Stimulated activated CD4-positive, alpha-beta T cell treated with anti-CD3 and anti-CD28 coated beads, Interleukin-2, amount 100 ng/mL, for 24 hours (primary cell): ENCODE data around the gene ACHE.
"Not testable (repeated sequence)": the region's sequence is repeated elsewhere in the genome, so short reads cannot be mapped to it uniquely, and the experiment has no call there.

Experiments
- DNase-seq, 2 donors: peaks; one replicate each; pipeline ENCODE4 v3.0.0-alpha.2; 2020

Gene ACHE

DNA sequence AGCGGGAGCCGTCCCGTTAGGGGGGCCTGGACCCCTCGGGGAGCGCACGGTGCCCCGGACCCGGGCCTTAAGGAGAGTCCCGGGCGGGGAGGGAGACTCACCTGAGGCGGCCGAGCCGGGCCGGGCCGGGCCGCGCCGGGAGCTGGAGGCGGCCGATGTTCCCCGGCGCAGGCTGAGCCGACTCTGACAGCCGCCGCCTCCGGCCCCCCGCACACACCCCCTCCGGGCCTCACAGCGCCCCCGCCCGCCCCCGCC lies at the start of gene ACHE:
ACHE (minus strand) TSS at position 188 of the 255 bp plus-strand sequence. CDS start 1,656 bp downstream, outside the sequence.
- DNase-seq = no peak

GRCh38 chr7:100944138-100944537 lies 48.5 kb upstream of the ACHE start:
- DNase-seq = no peak

DNA sequence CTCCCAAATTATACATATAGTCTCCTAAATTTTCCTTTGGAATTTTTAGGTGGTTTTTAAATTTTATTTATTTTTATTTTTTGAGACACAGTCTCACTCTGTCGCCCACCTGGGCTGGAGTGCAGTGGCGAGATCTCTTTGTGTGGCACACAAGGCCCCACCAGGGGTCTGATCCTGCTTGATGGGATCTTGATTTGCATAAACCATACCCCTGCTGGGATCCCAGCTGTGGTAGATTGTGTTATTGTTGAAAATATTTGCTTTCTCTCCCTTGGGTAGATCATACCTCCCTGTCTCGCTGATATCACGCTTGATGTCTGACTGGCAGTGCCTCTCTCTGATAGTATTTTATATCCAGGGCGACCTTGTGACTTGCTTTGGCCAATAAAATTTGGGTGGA lies 48.0 kb upstream of the ACHE start:
- DNase-seq = no peak

GRCh38 chr7:100942045-100942774 lies 46.5 kb upstream of the ACHE start:
- no peak for DNase-seq

DNA sequence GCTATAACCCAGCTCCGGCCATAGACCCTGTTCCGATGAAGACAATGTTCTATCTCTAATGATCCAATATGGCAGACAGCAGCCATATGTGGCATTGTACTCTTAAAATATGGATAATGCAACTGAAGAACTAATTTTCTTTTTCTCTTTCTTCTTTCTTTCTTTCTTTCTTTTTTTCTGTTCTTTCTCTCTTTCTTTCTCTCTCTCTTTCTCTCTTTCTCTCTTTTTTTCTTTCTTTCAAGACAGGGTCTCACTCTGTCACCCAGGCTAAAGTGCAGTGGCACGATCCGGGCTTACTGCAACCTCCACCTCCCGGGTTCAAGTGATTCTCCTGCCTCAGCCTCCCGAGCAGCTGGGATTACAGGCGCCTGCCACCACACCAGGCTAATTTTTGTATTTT lies 40.5 kb upstream of the ACHE start:
- not testable (repeated sequence) for DNase-seq

GRCh38 chr7:100935381-100935780 lies 39.7 kb upstream of the ACHE start:
- DNase-seq = not testable (repeated sequence)

- no peak for DNase-seq
These were observed 38.0 kb upstream of the ACHE start for GRCh38 chr7:100933734-100934133.

GRCh38 chr7:100929808-100930174 lies 34.1 kb upstream of the ACHE start:
- no peak for DNase-seq

DNA sequence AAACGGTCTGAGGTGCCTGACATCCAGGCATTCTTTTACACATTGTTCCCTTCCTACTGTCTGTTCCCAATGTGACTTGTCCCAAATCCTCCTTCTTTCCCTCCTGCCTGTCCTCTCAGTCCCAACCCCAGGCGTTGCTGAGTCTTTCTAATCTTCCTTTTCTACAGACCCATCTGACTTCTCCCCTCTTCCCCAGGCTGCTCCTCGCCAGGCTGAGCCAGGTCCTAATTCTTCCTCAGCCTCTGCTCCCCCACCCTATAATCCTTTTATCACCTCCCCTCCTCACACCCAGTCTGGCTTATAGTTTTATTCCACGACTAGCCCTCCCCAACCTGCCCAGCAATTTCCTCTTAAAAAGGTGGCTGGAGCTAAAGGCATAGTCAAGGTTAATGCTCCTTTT lies 27.9 kb upstream of the ACHE start:
- not testable (repeated sequence) for DNase-seq

DNA sequence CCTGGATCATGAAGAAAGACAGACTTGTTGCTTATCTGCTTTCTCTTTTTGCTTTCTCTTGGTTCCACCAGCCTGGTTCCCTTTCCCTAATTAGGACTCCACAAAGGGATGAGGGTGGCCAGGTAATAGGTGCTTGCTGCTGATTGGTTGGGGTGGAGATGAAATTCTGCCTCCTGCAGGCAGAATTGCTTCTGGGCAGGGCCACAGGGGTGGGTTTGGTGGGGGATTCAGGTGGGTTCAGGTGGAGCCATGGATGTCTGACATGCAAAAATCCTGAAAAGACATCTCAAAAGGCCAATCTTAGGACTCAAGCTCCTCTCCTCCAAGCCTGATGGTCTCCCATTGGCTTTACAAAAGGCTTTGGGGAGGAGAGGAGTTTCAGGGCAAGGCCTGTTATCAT lies 25.4 kb upstream of the ACHE start:
- no peak for DNase-seq

- DNase-seq = not testable (repeated sequence)
These were observed 24.2 kb upstream of the ACHE start for GRCh38 chr7:100919779-100920437.

DNA sequence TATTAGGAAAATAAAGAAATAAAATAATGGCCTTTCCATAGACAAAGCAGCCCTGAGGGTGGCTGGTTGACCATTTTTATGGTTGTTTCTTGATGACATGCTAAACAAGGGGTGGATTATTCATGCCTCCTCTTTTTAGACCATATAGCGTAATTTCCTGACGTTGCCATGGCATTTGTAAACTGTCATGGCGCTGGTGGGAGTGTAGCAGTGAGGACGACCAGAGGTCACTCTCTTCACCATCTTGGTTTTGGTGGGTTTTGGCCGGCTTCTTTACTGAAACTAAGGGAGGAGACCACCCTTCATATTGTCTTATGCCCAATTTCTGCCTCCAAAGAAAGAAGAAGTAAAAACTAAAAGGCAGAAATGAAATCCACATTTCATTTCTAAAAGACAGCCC lies 23.6 kb upstream of the ACHE start:
- DNase-seq = not testable (repeated sequence)

- DNase-seq = no peak
These were observed 19.3 kb upstream of the ACHE start for GRCh38 chr7:100914879-100915447.

- no peak for DNase-seq
These were observed 18.7 kb upstream of the ACHE start for GRCh38 chr7:100914208-100914878.

DNA sequence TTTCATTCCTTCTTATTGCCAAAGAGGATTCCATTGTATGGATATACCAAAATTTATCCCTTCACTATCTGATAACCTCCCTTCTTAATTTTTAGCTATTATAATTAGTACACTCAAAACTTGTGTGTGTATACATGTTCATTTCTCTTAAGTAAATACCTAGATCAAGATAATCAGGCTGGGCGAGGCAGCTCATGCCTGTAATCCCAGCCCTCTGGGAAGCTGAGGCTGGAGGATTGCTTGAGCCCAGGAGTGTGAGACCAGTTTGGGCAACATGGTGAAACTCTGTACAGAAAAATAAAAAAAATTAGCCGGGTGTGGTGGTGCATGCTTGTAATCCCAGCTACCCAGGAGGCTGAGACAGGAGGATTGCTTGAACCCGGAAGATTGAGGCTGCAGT lies 15.8 kb upstream of the ACHE start:
- DNase-seq = no peak

- not testable (repeated sequence) for DNase-seq
These were observed 14.8 kb upstream of the ACHE start for GRCh38 chr7:100910443-100910842.

DNA sequence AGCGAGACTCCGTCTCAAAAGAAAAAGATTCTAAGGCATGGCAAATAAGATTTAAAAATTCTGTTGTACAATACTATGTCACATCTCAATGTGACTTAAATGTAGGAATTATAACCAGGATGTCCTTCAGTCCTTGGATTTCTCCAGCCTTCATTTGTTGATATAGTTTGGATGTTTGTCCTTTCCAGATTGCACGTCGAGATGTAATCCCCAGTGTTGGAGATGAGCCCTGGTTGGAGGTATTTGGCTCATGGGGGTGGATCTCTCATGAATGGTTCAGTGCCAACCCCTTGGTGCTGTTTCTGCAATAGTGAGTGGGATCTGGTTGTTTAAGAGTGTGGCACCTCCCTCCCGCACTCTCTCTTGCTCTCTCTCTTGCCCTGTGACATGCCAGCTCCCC lies 12.8 kb upstream of the ACHE start:
- DNase-seq = no peak

GRCh38 chr7:100902638-100903037 lies 7.0 kb upstream of the ACHE start:
- DNase-seq = no peak

- no peak for DNase-seq
These were observed 6.2 kb upstream of the ACHE start for GRCh38 chr7:100901921-100902332.

DNA sequence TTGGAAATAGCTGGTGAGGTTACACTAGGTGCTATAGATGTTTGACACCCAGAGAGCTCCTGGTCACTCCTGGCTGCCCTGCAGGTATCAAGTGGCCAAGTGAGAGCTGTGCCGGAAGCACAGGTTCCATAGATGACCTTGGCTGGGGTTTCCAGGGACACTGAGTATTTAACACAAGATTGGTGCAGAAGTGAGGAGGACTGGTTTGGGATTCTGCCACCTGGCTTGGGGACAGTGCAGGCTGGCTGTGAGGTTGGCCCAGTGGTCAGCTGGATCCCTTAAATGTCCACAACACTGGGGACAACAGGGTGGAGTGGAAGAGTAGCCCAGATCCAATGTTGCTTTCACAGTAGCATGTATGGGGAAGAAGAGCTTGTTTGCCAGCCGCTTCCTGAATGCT lies 5.3 kb upstream of the ACHE start:
- no peak for DNase-seq

DNA sequence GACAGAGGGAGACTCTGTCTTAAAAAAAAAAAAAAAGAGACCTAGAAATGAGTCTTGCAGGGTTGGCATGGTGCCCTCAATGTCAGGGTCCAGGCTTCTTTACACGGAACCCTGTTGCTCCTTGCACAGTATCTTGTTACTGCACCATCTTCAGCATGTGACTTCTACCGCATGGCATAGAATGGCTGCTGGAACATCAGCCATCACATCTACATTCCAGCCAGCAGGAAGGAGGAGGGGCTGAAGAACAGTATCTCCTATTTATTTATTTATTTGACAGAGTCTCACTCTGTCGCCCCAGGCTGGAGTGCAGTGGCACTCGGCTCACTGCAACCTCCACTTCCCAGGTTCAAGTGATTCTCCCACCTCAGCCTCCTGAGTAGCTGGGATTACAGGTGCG lies 3.7 kb upstream of the ACHE start:
- no peak for DNase-seq

DNA sequence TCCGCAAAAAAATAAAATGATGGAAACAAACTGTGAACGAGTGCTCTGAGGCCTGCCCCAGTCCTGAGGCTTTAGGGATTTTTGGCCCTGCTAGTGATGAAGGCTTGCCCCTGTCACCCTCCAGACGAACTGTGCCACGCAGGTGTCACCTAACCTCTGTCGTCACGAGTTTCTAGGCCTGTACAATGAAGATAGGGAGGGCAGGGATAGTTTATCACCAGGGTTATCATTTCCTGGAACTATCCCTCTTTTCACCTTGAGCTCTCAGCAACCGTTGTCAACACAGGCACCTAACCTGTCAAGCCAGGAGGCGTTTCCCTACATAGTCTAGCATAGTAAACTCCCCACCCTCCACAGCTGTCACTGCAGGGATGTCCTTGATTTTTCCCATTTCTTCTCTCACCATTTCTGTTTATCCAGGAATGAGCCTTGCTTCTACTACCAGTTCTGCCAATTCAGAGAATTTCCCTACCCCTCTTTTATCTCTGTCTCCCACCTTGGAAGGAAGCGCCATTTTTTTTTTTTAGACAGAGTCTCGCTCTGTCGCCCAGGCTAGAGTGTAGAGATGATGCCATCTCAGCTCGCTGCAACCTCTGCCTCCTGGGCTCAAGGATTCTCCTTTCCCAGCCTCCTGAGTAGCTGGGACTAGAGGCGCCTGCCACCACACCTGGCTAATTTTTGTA lies 2.2 kb upstream of the ACHE start:
- DNase-seq = no peak
